ENCODE measurements around the gene MAP3K15. TPM values are rescaled to one million over a fixed set of nuclear protein-coding genes. Genes with fewer than 3 reads are reported as not detected.

MAP3K15 gene
- polyA plus RNA-seq, 1 of the 3 experiments (the other 2 are of a cell fraction), result 0.07 TPM

DNA sequence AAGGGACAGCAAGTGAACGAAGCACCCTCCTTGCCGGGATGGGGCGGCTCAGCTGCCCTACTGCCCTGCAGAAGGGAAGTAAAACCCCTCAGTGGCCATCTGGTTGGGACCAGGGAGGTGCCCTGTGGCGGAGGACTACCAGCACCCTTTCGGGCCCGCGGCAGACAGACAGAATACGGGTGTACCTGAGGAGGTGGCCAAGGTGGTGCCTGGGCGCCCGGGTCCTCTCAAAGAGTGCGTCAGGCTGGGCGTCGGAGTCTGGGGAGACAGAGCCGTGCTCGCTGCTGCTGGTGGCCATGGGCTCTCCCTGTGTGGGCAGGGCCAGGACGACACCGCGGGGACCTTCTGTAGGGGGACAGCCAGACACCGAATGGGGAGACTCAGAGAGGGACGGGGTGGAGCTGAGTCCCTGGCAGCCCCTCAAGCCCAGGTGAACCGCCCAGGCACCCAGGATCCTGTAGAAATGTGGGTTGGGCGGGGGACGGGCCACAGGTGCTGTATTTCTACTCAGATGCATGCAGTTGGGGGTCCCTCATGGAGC lies 141.9 kb downstream of the MAP3K15 start:
- Histone ChIP-seq H3K27ac (ENCODE audit: low read depth in 2 of 2, low read length in 1 of 2) (no peak overlapping the region), H2AFZ (ENCODE audit: low read depth) (no peak overlapping the region), H3F3A (replicated peaks; ENCODE audit: insufficient read depth) (no peaks in the 10 kb centered on the region), H3K9me2 (no peaks in the 10 kb centered on the region), H3K79me2 (ENCODE audit: insufficient read depth) (no peaks in the 10 kb centered on the region), H3K36me3 (replicated peaks in 1 of 2; ENCODE audit: control insufficient read depth in 1 of 2, insufficient read depth in 2 of 2, low read length in 1 of 2) (no peaks in the 10 kb centered on the region), H3K4me3 (ENCODE audit: low read depth in 2 of 2, low read length in 1 of 2) (no peak overlapping the region), H3K4me2 (no peak overlapping the region), H3K9ac (no peak overlapping the region), H3K9me3 (no peaks in the 10 kb centered on the region), H4K20me1 (ENCODE audit: insufficient read depth) (no peaks in the 10 kb centered on the region), H3K27me3 (ENCODE audit: insufficient read depth) (peaks cover 19% of the 10 kb centered on the region; the same call in 1 of the 2 replicates), H3K4me1 (ENCODE audit: control insufficient read depth in 1 of 2, insufficient read depth in 2 of 2, low read depth in 1 of 2, low read length in 1 of 2) (peaks cover 0 to 4% of the 10 kb centered on the region in 2 experiments; a peak in 1 of 4 replicates)
- CTCF ChIA-PET, result interaction anchor here (1.7 kb wide), 1 partner anchor 162 kb away, joined by 6 read pairs; no protein-coding TSS in a partner anchor
- no peak for DNase-seq
- TF ChIP-seq FOXM1 (IDR thresholded peaks at IDR 0.05; ENCODE audit: low read depth), result no peak
- no peak for TF ChIP-seq CHD2 (IDR thresholded peaks at IDR 0.05; ENCODE audit: low read length, partially characterized antibody)
- TF ChIP-seq RXRA (IDR thresholded peaks at IDR 0.05; ENCODE audit: borderline replicate concordance, low read depth), result no peak
- TF ChIP-seq EZH2phosphoT487 (IDR thresholded peaks at IDR 0.05; ENCODE audit: borderline replicate concordance, low read depth), result no peak
- no peak for TF ChIP-seq SMC3 (IDR thresholded peaks at IDR 0.05; ENCODE audit: low read depth, low read length)
- no peak for TF ChIP-seq GABPA (IDR thresholded peaks at IDR 0.05; ENCODE audit: low read depth)
- no peak for TF ChIP-seq RFX5 (IDR thresholded peaks at IDR 0.05; ENCODE audit: low read length)
- TF ChIP-seq, protein P1, sequence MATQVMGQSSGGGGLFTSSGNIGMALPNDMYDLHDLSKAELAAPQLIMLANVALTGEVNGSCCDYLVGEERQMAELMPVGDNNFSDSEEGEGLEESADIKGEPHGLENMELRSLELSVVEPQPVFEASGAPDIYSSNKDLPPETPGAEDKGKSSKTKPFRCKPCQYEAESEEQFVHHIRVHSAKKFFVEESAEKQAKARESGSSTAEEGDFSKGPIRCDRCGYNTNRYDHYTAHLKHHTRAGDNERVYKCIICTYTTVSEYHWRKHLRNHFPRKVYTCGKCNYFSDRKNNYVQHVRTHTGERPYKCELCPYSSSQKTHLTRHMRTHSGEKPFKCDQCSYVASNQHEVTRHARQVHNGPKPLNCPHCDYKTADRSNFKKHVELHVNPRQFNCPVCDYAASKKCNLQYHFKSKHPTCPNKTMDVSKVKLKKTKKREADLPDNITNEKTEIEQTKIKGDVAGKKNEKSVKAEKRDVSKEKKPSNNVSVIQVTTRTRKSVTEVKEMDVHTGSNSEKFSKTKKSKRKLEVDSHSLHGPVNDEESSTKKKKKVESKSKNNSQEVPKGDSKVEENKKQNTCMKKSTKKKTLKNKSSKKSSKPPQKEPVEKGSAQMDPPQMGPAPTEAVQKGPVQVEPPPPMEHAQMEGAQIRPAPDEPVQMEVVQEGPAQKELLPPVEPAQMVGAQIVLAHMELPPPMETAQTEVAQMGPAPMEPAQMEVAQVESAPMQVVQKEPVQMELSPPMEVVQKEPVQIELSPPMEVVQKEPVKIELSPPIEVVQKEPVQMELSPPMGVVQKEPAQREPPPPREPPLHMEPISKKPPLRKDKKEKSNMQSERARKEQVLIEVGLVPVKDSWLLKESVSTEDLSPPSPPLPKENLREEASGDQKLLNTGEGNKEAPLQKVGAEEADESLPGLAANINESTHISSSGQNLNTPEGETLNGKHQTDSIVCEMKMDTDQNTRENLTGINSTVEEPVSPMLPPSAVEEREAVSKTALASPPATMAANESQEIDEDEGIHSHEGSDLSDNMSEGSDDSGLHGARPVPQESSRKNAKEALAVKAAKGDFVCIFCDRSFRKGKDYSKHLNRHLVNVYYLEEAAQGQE (IDR thresholded peaks at IDR 0.05; ENCODE audit: low read depth, low read length), result no peak
- TF ChIP-seq TEAD4 (IDR thresholded peaks at IDR 0.05; ENCODE audit: borderline replicate concordance, insufficient read depth), result no peak
- no peak for TF ChIP-seq SIN3A (IDR thresholded peaks at IDR 0.05; ENCODE audit: borderline replicate concordance, low read depth, low read length)
- TF ChIP-seq, protein P2, sequence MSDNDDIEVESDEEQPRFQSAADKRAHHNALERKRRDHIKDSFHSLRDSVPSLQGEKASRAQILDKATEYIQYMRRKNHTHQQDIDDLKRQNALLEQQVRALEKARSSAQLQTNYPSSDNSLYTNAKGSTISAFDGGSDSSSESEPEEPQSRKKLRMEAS (IDR thresholded peaks at IDR 0.05; ENCODE audit: low read depth), result no peak
- TF ChIP-seq TAF1 (IDR thresholded peaks at IDR 0.05; ENCODE audit: borderline replicate concordance, low read depth, low read length), result no peak
- TF ChIP-seq NFIC (IDR thresholded peaks at IDR 0.05; ENCODE audit: borderline replicate concordance), result no peak
- TF ChIP-seq, protein P3, sequence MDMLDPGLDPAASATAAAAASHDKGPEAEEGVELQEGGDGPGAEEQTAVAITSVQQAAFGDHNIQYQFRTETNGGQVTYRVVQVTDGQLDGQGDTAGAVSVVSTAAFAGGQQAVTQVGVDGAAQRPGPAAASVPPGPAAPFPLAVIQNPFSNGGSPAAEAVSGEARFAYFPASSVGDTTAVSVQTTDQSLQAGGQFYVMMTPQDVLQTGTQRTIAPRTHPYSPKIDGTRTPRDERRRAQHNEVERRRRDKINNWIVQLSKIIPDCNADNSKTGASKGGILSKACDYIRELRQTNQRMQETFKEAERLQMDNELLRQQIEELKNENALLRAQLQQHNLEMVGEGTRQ (IDR thresholded peaks at IDR 0.05; ENCODE audit: borderline replicate concordance, low read depth, low read length), result no peak
- TF ChIP-seq MEF2A (IDR thresholded peaks at IDR 0.05; ENCODE audit: borderline replicate concordance, low read depth), result no peak
- no peak for TF ChIP-seq FOXJ3 (CRISPR knock-in tag; IDR thresholded peaks at IDR 0.05)
- TF ChIP-seq, protein P4, sequence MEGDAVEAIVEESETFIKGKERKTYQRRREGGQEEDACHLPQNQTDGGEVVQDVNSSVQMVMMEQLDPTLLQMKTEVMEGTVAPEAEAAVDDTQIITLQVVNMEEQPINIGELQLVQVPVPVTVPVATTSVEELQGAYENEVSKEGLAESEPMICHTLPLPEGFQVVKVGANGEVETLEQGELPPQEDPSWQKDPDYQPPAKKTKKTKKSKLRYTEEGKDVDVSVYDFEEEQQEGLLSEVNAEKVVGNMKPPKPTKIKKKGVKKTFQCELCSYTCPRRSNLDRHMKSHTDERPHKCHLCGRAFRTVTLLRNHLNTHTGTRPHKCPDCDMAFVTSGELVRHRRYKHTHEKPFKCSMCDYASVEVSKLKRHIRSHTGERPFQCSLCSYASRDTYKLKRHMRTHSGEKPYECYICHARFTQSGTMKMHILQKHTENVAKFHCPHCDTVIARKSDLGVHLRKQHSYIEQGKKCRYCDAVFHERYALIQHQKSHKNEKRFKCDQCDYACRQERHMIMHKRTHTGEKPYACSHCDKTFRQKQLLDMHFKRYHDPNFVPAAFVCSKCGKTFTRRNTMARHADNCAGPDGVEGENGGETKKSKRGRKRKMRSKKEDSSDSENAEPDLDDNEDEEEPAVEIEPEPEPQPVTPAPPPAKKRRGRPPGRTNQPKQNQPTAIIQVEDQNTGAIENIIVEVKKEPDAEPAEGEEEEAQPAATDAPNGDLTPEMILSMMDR (IDR thresholded peaks at IDR 0.05), result no peak
- WGBS (ENCODE audit: low lambda C conversion rate), result 71% methylated on average over 19 of the region's 23 CpGs
- POLR2A ChIA-PET, result interaction anchor here (0.5 kb wide), 1 partner anchor 12 kb away, joined by 3 read pairs; no protein-coding TSS in a partner anchor
